Measurements from ENCODE around the gene DYNC1H1. TPM values are rescaled to one million over a fixed set of nuclear protein-coding genes. Genes with fewer than 3 reads are reported as not detected.
"Not testable (repeated sequence)": the region's sequence is repeated elsewhere in the genome, so short reads cannot be mapped to it uniquely, and the experiment has no call there.

Gene DYNC1H1
- total RNA-seq, 1 donor from 2014 or later = 575 TPM

DNA sequence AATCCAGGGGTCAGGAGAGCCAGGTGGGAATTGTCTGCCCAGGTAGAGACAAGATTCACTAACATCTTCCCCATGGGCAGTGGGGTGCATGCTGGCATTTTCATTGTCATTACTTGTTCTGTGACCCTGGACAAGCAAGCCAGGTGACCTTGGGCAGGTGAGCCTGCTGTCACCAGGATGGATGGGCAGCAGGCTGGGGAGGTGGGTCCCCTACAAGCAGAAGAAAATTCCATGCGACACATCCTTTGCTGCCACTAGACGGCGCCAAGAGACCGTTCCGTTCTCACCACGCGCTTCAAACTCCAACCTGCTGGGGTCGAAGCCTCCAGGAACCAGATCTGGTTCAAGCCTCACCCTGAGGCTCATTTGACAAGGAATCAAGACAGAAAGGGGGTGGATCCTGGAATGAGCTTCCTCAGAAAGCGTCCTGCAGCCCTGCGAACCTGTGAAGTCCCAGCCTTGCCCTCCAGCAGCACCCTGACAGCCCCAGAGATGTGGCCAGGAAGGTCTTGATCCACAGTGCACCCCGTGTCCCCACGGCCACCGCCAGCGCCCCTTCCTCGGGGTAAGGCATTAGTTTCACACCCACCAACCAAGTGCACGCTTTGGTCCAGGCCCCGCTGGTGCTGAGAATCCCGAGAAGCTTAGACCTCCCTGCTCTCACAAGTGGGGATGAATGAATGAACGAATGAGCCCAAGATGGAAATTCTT is 3.2 kb upstream of the DYNC1H1 start:
- intact Hi-C loops (cut with DNase I) = loop anchor here (5.0 kb wide), 2 partner anchors 126 to 199 kb away; partner anchors contain the start of genes HSP90AA1 and PPP2R5C
- peak; percentile 88 for DNase-seq (ENCODE audit: low spot score)

DNA sequence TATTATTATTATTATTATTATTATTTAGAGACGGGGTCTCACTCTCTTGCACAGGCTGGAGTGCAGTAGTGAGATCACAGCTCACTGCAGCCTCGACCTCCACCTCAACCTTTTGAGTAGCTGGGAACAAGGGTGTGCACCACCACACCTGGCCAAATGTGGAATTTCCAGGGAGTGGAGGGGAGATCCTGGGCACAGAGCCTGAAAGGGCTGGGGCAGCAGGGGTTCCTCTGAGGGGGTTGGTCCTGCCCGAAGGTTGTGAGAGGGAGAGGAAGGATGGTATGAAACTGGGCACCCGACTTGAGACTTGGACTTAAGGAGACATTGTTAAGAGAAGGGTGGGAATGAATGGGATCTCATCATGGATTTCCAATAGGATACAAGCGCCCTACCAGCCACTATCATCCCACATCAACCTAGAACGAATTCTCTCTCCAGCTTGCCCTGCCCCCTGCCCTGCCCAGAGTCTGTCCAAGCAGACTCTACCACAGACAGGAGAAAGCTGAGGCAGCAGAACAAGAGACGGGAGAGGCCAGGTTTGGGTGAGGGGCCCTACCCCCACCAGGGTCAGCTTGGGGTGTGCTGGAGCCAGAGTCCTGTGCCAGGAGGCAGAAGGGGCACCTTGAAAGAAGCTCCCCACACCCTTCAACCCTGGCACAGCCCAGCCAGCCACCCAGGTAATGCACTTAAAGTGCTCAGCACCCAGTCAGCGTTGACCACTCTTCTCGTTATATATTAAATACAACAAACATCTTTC is 2.4 kb upstream of the DYNC1H1 start:
- intact Hi-C loops (cut with DNase I) = loop anchor here (5.0 kb wide), 2 partner anchors 125 to 200 kb away; partner anchors contain the start of genes HSP90AA1 and PPP2R5C
- DNase-seq (ENCODE audit: low spot score) = no peak

DNA sequence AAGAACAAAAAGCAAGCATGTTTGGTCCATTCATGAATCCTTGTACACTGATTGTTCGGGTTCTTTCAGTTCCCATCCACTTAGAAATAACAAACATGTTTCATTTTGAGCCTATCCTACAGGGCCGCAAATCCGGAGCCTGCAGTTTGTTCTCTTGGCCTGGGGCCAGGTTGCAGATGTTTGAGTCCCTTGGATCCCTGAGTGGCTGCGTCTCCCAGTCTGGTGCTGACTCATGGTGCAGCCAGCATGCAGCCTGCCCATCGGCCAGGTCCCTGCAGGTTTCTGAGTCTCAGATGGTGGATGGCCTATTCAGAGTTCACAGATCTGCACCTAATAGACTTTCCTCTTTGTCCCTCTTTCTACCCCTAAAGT is 1.9 kb upstream of the DYNC1H1 start:
- no peak for DNase-seq (ENCODE audit: low spot score)
- intact Hi-C loops (cut with DNase I) = loop anchor here (5.0 kb wide), 2 partner anchors 125 to 200 kb away; partner anchors contain the start of genes HSP90AA1 and PPP2R5C

DNA sequence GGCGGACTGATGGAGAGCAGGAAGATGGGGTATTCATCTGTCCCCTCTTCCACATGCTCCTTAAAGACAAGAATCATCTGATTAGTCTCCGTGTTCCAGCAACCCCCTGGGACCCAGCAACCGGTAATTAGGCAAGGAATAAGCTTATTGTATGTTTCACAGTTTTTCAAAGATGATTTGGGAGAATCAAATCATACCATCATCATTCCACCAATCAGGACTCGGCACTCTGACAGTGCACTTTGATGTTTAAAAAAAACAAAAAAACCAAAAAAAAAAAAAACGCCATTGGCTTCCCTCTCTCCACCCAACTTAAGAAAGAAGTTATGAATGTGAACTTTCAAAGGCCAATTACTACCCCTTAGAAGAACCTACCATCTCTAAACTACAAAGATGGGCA is 1.3 kb upstream of the DYNC1H1 start:
- no peak for DNase-seq (ENCODE audit: low spot score)
- intact Hi-C loops (cut with DNase I) = loop anchor here (5.0 kb wide), 2 partner anchors 124 to 201 kb away; partner anchors contain the start of genes HSP90AA1 and PPP2R5C

DNA sequence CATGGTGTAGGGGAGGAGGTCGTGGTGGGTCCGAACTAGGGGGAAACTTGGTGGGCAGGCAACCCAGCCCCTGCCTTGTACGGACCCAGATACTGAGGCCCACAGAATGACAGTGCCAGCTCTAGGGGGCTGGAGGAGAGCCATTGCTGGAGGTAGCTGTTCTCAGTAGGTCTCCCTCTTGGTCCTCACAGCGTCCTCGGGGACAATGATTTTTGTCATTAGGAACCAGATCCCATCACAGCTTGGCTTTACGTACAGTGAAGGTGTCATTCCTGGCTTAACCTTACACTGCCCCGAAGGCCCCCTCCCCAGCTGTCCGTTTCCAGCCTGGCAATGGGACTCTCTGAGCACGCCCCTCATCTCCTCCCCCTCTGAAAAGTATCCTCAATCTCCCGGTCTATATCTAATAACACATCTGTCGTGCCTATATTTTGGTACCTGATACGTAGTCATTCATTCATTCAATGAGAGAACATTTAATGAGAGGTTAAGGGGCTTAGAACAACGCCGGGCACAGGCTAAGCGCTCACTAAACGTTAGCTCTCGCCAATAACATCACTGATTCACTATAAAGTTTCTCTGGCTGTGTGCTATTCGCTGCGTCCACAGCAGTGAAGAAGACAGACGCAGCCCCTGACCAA is 597 bp upstream of the DYNC1H1 start:
- intact Hi-C loops (cut with DNase I) = loop anchor here (5.0 kb wide), 2 partner anchors 124 to 201 kb away; partner anchors contain the start of genes HSP90AA1 and PPP2R5C
- DNase-seq (ENCODE audit: low spot score) = no peak

DNA sequence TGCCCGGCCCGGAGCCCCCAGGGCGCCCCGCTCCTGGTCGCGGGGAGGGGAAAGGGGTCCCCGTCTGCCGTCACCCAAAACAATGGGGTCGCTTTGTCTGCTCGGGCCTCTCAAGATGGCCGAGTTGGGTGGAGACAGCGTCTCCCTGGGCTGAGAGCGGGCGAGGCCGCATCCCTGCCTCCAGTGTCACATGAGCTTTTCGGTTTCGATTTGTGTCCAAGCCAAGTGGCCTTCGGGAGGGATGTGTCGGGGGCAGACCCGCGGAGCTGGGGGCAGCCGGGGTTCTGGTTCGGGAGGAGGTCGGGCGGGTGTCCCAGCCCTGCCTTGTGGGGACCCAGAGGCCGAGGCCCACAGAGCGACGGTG is 790 bp downstream of the DYNC1H1 start:
- no peak for DNase-seq (ENCODE audit: low spot score)
- intact Hi-C loops (cut with DNase I) = loop anchor here (5.0 kb wide), 1 partner anchor 352 kb away; the partner anchor contains the start of gene ZNF839

DNA sequence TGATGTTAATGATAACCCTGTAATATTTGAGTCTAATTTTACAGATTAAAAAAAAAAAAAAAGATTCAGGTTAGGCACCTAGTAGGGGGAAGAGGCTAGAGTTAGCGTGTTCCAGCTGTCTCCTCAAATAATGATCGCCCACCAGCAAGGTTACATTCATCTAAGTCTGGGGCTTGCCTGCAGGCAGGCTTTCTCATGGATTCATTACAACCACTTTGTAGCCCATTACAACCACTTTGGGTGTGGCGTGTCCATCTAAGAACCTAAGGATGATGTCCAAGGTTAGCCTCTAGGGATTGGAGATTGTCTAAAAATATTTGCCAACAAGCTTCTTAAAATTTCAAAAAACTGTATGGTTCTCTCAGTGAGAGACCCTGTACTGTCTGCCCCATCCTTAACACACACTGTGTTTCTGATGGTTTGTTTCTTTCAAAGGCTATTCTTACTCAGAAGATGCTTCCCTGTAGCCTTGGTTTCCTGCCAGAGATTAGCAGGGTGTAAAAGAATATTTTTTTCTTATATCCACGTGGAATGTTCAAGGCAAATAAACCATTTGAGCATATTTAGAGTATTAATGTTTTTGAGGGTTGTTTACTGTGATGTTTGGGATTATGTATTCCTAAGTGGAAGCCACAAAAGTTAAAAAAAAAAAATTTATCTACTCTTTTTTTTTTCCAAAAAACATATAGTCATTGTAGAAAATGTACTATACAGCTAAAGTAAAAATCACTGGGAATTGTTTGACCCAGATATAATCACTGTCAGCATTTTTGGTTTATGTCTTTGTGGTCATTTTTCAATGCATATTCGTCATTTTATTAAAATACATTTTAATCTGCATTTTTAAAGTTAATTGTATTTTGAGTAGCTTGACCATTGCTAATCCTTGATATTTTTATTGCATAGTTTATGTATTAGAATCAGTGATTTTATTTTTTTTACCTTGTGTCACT is 1.7 kb downstream of the DYNC1H1 start:
- intact Hi-C loops (cut with DNase I) = loop anchor here (5.0 kb wide), 1 partner anchor 351 kb away; the partner anchor contains the start of gene ZNF839
- no peak for DNase-seq (ENCODE audit: low spot score)

DNA sequence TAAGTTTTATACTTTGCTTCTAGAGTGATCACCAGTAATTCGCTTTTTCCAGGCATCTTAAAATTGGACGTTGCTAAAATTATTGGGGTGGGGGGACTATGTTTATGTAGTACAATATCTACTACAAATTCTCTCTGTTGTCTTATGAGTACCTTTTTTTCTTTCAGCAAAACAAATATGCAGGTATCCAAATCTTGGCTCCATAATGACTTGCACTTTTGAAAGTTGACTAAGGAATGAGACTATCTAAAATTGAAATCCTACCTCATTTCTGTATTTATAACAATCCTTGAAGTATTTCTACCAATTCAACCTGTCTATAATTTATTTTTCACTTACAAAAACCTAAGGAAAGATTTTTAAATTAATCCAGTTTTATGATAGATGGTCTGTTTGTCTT is 2.4 kb downstream of the DYNC1H1 start:
- DNase-seq (ENCODE audit: low spot score) = no peak
- intact Hi-C loops (cut with DNase I) = loop anchor here (5.0 kb wide), 1 partner anchor 351 kb away; the partner anchor contains the start of gene ZNF839

DNA sequence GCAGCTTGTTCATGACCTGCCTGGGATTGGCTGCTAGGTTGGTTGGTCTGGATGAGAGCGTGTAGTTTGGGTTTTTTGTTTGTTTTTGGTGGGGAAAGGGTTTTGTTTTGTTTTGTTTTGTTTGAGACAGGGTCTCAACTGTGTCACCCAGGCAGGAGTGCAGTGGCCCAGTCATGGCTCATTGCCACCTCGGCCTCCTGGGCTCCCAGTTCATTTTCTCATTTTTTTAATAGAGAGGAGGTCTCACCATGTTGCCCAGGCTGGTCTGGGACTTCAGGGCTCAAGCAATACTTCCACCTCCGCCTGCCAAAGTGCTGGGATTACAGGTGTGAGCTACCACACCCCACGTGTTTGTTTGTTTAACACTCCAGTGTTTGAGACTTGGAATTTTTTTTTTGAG is 3.8 kb downstream of the DYNC1H1 start:
- no peak for DNase-seq (ENCODE audit: low spot score)

DNA sequence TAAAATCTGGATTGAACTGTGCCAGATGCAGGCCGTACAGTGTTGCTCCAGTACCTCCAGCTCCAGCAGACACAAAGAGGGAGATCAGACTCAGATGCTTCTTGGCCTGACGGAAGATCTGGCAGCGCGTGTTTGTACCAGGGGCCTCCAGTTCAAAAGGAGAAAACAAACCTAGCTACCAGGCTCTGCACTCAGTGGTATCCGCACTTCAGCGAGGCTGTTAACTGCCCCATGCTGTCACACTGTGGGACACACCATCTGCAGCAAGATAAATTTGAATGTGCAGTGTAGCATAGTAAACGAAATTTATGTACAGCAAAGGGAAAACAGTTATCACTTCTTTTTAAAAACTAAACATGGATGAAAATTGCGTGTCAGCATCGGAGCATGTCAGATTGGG is 5.1 kb downstream of the DYNC1H1 start:
- intact Hi-C loops (cut with DNase I) = loop anchor here (5.0 kb wide), 1 partner anchor 348 kb away; the partner anchor contains the start of gene ZNF839
- no peak for DNase-seq (ENCODE audit: low spot score)

More for the DNA sequence above, 3.8 kb downstream of the DYNC1H1 start:
- intact Hi-C loops (cut with DNase I) = loop anchor here (5.0 kb wide), 1 partner anchor 349 kb away; the partner anchor contains the start of gene ZNF839

DNA sequence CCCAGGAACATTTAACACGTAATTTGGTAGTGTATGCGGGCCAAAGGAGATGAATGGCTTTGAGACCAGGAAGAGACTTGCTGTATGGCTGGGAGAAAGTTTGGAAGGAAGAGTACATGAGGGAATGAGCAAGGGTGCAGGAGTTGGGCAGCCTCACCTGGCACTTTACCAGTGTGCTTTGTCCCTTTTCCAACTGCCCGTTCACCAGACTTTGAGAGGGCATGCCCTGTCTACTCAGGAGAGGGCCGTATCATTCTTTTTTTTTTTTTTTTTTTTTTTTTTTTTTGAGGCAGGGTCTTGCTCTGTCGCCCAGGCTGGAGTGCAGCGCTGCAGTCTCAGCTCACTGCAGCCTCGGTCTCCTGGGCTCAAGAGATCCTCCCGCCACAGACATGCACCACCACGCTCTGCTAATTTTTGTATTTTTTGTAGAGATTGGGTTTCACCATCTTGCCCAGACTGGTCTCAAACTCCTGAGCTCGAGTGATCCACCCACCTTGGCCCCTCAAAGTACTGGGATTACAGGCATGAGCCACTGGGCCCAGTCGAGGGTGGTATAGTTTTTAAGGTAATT is 6.5 kb downstream of the DYNC1H1 start:
- intact Hi-C loops (cut with DNase I) = no loop called here
- no peak for DNase-seq (ENCODE audit: low spot score)

DNA sequence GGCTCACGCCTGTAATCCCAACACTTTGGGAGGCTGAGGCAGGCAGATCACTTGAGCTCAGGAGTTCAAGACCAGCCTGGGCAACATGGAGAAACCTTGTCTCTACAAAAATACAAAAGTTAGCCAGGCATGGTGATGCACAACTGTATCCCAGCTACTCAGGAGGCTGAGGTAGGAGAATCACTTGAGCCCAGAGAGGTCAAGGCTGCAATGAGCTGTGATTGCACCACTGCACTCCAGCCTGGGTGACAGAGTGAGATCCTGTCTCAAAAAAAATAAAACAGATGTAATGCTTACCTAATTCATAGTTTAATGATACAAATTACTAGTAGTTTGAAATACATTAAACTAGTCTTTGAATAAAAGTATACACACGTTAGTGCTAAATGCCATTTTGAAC is 7.1 kb downstream of the DYNC1H1 start:
- DNase-seq (ENCODE audit: low spot score); intact Hi-C loops (cut with DNase I): not testable (repeated sequence)

DNA sequence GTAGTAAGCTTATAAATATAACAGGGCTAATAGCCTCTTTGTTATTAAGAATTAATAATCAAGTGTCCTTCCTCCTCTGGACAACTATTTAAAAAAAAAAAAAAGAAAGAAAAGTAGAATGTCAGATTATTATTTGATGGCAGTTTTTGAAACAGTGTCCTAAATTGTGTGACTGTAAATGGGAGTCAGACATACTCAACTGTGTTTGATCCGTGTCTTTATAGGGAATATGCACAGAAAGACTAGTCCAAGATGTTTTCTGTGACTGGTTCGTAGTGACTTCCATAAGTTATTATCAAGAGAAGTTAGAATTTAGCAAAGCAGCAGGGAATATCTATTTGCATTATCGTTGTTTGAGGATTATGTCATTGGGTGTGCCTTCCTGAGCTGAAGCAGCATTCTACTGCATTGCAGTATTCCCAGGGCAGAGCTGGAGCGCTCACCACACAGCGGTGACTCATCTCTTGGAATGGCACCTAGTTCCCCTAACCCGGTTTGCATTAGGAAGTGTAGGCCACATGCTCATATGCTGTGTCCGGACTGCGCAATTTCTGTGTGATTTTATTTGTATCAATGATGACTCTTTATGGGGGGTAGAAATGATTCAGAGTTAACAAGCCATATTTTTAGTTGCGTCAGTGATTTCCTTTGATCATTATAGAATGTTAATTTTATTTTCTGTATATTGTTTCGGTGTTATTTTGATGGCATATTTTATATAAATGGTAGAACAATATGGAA is 7.9 kb downstream of the DYNC1H1 start:
- intact Hi-C loops (cut with DNase I) = no loop called here
- DNase-seq (ENCODE audit: low spot score) = peak; percentile 89

DNA sequence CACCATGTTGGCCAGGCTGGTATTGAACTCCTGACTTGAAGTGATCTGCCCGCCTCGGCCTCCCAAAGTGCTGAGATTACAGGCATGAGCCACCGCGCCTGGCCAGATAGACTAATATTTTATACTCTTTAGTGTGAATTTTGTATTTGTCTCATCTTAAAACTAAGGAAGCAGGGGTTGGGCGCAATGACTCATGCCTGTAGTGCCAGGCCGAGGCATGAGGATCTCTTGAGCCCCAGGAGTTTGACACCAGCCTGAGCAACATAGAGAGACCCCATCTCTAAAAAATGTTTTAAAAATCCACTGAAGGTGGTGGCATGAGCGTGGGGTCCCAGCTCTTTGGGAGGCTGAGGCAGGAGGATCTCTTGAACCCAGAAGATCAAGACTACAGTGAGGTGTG is 9.0 kb downstream of the DYNC1H1 start:
- intact Hi-C loops (cut with DNase I) = no loop called here
- no peak for DNase-seq (ENCODE audit: low spot score)

DNA sequence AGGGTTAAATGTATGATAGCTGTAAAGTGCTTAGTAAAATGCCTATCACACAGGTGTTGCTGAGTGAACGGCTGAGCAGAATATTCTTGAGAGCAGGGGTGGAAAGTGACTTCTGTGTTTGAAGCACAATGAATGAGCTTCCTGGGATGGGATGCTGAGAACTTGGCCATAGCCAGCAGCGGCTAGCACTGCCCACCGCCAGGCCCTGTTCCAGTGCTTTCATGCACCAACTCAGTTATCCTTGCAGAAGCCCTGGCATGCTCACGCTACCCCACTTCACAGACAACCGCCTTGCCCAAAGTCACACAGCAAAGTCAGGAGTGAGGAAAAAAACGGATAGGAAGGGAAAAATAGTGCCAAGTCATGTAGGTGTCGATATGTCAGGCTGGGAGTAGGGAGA is 10.9 kb downstream of the DYNC1H1 start:
- intact Hi-C loops (cut with DNase I) = no loop called here

DNA sequence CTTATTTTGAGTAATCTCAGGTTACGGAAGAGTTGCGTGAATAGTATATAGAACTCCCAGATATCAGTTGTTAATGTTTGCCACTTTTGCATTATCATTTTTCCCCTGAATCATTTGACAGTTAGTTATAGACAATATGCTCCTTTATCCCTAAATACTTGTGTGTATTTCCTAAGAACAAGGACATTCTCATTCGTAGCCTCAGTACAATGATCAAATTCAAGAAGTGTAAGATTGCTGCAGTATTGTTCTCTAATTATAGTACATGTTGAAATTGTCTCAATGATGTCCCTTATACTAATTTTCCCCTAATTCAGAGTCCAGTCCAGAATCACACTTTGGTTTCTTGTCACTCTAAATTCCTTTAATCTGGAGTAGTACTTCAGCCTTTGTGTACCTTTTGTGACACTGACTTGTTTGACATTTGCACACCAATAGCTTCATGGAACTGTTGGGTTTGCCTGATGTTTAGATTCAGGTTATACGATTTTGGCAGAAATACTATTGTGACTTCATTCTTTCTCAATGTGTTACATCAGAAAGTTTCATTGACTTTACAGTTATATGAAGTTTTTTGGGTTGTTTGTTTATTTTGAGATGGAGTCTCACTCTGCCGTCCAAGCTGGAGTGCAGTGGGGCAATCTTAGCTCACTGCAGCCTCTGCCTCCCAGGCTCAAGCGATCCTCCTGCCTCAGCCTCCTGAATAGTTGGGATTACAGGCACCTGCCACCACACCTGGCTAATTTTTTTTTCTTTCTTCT is 13.1 kb downstream of the DYNC1H1 start:
- intact Hi-C loops (cut with DNase I) = no loop called here
- DNase-seq (ENCODE audit: low spot score) = no peak

More for the DNA sequence above, 10.9 kb downstream of the DYNC1H1 start:
- no peak for DNase-seq (ENCODE audit: low spot score)

DNA sequence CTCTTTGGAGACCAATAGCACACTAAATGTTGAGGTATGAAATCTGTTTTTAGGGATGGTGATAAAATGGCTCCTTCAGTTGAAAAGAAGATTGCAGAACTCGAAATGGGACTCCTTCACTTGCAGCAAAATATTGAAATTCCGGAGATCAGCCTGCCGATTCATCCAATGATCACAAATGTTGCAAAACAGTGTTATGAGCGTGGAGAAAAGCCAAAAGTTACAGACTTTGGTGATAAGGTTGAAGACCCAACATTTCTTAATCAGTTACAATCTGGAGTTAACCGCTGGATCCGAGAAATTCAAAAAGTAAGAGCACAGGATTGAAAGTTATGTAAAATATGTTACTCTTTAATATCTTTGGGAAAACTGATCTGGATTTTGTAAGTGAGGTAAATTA is 15.3 kb downstream of the DYNC1H1 start:
- no peak for DNase-seq (ENCODE audit: low spot score)
- intact Hi-C loops (cut with DNase I) = no loop called here

Data from cardiac septum (tissue), 1 donor.